ENCODE measurements around the gene INSRR.

INSRR gene

DNA sequence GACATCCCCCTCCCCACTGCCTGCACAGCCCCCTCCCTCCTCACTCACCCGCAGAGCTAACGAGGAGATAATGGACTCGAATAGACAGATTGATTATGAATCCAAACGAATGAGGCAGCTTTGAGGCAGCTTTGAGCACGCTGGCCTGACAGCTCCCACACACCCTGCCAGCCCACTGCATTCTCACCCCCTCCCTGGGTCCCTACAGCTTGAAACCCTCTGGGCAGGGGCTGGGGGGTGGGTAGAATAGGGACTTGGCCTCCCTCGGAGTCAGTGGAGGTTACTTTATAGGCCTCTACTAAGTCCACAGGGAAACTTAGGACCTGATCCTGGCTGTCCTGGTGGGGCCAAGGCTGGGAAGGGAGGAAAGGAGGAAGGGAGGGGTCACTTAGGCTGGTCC is 3.7 kb upstream of the INSRR start:
- TF ChIP-seq POLR2AphosphoS5 (IDR thresholded peaks at IDR 0.05; ENCODE audit: low read depth, low read length): no peak
- TF ChIP-seq, protein P1, sequence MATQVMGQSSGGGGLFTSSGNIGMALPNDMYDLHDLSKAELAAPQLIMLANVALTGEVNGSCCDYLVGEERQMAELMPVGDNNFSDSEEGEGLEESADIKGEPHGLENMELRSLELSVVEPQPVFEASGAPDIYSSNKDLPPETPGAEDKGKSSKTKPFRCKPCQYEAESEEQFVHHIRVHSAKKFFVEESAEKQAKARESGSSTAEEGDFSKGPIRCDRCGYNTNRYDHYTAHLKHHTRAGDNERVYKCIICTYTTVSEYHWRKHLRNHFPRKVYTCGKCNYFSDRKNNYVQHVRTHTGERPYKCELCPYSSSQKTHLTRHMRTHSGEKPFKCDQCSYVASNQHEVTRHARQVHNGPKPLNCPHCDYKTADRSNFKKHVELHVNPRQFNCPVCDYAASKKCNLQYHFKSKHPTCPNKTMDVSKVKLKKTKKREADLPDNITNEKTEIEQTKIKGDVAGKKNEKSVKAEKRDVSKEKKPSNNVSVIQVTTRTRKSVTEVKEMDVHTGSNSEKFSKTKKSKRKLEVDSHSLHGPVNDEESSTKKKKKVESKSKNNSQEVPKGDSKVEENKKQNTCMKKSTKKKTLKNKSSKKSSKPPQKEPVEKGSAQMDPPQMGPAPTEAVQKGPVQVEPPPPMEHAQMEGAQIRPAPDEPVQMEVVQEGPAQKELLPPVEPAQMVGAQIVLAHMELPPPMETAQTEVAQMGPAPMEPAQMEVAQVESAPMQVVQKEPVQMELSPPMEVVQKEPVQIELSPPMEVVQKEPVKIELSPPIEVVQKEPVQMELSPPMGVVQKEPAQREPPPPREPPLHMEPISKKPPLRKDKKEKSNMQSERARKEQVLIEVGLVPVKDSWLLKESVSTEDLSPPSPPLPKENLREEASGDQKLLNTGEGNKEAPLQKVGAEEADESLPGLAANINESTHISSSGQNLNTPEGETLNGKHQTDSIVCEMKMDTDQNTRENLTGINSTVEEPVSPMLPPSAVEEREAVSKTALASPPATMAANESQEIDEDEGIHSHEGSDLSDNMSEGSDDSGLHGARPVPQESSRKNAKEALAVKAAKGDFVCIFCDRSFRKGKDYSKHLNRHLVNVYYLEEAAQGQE (IDR thresholded peaks at IDR 0.05; ENCODE audit: insufficient read depth in 1 of 2, low read depth in 2 of 2, low read length in 2 of 2): no peak
- no peak for TF ChIP-seq FOXP2 (optimal IDR thresholded peaks at IDR 0.05; ENCODE audit: borderline replicate concordance, extremely low read depth, extremely low read length, insufficient read depth)
- TF ChIP-seq SIN3A (IDR thresholded peaks at IDR 0.05; ENCODE audit: borderline replicate concordance, insufficient read depth, low read length): no peak
- no peak for TF ChIP-seq TAF1 (IDR thresholded peaks at IDR 0.05; ENCODE audit: borderline replicate concordance, insufficient read depth, low read length)

DNA sequence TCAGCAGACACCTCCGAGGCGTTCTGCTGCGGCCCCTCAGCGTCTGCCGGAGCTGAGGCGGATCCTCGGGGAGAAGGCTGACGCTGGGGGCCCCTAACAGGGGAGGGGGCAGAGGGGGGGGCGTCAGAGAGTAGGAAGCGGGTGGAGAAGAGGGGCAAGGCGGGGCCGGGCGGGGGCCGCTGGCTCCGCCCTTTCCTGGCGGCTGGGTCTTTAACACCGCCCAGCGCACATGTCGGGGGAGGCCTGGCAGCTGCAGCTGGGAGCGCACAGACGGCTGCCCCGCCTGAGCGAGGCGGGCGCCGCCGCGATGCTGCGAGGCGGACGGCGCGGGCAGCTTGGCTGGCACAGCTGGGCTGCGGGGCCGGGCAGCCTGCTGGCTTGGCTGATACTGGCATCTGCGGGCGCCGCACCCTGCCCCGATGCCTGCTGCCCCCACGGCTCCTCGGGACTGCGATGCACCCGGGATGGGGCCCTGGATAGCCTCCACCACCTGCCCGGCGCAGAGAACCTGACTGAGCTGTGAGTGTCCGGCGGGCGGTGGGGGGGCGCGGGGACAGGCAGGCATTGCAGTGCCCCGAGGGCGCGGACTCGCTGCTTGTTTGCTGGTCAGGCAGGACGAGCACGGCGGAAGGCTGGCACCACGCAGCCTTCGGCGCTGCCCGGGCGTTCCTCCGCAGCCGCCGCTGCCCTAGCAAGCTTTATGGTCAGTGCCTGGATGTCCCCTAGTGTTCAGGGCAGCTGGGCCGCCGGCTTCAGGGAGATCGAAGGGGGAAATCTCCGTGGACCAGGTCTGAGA is 1.9 kb upstream of the INSRR start, which contains the start of gene NTRK1:
Gene NTRK1 (plus strand): TSS at position 238 of the 796 bp plus-strand sequence. CDS start 70 bp downstream, at position 308.
- TF ChIP-seq POLR2AphosphoS5 (IDR thresholded peaks at IDR 0.05; ENCODE audit: low read depth, low read length): no peak
- no peak for TF ChIP-seq SIN3A (IDR thresholded peaks at IDR 0.05; ENCODE audit: borderline replicate concordance, insufficient read depth, low read length)
- TF ChIP-seq, protein P1 (IDR thresholded peaks at IDR 0.05; ENCODE audit: insufficient read depth in 1 of 2, low read depth in 2 of 2, low read length in 2 of 2): peak in 1 of 2 experiments; percentile 3; a peak in 1 of 4 replicates

DNA sequence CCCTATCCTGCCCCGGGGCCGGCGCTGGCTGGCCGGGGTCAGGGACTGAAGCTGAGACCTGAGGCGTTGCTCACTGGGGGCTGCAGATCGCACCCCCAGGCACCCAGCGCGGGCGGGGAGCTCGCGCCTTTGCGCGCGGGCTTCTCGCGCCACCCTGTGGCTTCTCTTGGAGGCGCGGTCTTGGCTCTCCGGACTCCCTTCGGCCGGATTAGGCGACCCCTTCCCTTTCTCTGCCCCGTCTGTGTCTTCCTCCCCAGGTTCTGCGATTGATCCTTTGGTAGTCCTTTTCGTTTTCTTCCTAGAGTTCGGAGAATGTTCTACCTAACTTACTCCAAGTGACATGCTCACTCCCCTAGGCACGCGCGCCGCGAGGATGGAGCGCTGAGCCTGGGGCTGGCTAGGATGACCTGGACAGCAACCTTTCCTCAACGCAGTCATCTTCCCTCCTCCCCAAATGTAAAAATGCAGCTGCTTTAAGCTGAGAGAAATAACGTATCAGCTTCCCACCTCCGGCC is 1.3 kb upstream of the INSRR start:
- no peak for TF ChIP-seq TAF1 (IDR thresholded peaks at IDR 0.05; ENCODE audit: borderline replicate concordance, insufficient read depth, low read length)
- TF ChIP-seq, protein P1 (IDR thresholded peaks at IDR 0.05; ENCODE audit: insufficient read depth in 1 of 2, low read depth in 2 of 2, low read length in 2 of 2): peak in 1 of 2 experiments; percentile 72; a peak in 2 of 4 replicates

DNA sequence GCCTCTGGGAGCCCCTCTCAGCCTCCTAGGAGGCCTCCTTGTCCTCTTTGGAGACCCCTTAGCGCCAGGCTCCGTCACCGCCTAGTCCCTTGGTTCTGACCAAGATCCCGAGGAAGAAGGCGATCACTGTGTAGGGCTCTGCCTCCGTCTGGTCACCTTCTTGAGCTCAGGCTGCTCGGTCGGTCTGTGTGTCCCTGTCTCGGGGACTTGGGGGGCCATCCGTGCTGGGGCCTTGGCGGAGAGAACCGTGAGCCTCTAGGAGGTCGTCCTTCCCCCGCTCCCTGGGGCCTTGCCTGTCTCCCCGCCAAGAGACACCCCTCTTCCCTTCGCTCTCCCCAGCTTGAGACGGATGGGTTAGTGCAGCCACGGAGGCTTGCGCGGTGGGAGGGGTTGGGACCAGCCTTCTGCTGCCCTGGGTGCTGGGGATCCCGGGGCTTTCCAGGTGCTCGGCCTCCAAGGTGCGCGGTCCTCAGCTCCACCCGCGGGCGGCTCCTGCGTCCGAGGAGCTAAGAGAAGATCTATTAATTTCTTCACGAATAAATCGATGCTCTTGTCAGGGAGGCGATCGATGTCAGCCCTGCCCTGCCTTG is 701 bp upstream of the INSRR start:
- TF ChIP-seq POLR2AphosphoS5 (IDR thresholded peaks at IDR 0.05; ENCODE audit: low read depth, low read length) (no peak), SIN3A (IDR thresholded peaks at IDR 0.05; ENCODE audit: borderline replicate concordance, insufficient read depth, low read length) (no peak), FOXP2 (optimal IDR thresholded peaks at IDR 0.05; ENCODE audit: borderline replicate concordance, extremely low read depth, extremely low read length, insufficient read depth) (no peak), TAF1 (IDR thresholded peaks at IDR 0.05; ENCODE audit: borderline replicate concordance, insufficient read depth, low read length) (no peak)
- TF ChIP-seq, protein P1 (IDR thresholded peaks at IDR 0.05; ENCODE audit: insufficient read depth in 1 of 2, low read depth in 2 of 2, low read length in 2 of 2): no peak

All from PFSK-1 (cell line).